Activated CD8-positive, alpha-beta memory T cell treated with anti-CD3 and anti-CD28 coated beads for 1 hour (primary cell): ENCODE data around the gene PDLIM7.

Source experiments
- DNase-seq, 2 donors: peaks; one replicate each; pipeline ENCODE4 v3.0.0-alpha.2; 2020; ENCODE audit warnings: low read depth in 1 of 2; ENCODE audit errors: extremely low read depth in 1 of 2

Gene PDLIM7

GRCh38 chr5:177475563-177476427 lies 21.6 kb downstream of the PDLIM7 start:
- DNase-seq: no peak

- no peak for DNase-seq
These were observed 22.4 kb downstream of the PDLIM7 start for GRCh38 chr5:177474846-177475562.

GRCh38 chr5:177474002-177474476 lies 23.4 kb downstream of the PDLIM7 start:
- DNase-seq: no peak

- DNase-seq: no peak
These were observed 23.9 kb downstream of the PDLIM7 start, which contains the start of gene DBN1 for GRCh38 chr5:177473443-177474001. Gene DBN1, minus strand, starts transcription at chr5:177473634. Its CDS starts 113 bp downstream, at chr5:177473521.

GRCh38 chr5:177472460-177473442 lies 24.7 kb downstream of the PDLIM7 start:
- DNase-seq: peak in 1 of 2 donors; percentile 40

GRCh38 chr5:177471610-177472356 lies 25.6 kb downstream of the PDLIM7 start:
- no peak for DNase-seq

- no peak for DNase-seq
These were observed 26.5 kb downstream of the PDLIM7 start for GRCh38 chr5:177470759-177471536.

- DNase-seq: no peak
These were observed 27.5 kb downstream of the PDLIM7 start for GRCh38 chr5:177469750-177470525.

GRCh38 chr5:177468685-177469628 lies 28.4 kb downstream of the PDLIM7 start:
- no peak for DNase-seq

- DNase-seq: no peak
These were observed 29.1 kb downstream of the PDLIM7 start for GRCh38 chr5:177468329-177468684.

- DNase-seq: no peak
These were observed 30.0 kb downstream of the PDLIM7 start for GRCh38 chr5:177467436-177467835.

GRCh38 chr5:177466861-177467260 lies 30.5 kb downstream of the PDLIM7 start:
- no peak for DNase-seq

GRCh38 chr5:177465044-177465443 lies 32.4 kb downstream of the PDLIM7 start:
- DNase-seq: no peak

- DNase-seq: no peak
These were observed 35.3 kb downstream of the PDLIM7 start for GRCh38 chr5:177462021-177462670.

GRCh38 chr5:177459819-177460628 lies 37.4 kb downstream of the PDLIM7 start:
- DNase-seq: no peak

- DNase-seq: no peak
These were observed 38.0 kb downstream of the PDLIM7 start for GRCh38 chr5:177459357-177459756.
